ENCODE results near the gene NLRP10. TPM values are rescaled to one million over a fixed set of nuclear protein-coding genes. Genes with fewer than 3 reads are reported as not detected.

Gene NLRP10
- total and polyA plus RNA-seq, 7 donors: not detected

DNA sequence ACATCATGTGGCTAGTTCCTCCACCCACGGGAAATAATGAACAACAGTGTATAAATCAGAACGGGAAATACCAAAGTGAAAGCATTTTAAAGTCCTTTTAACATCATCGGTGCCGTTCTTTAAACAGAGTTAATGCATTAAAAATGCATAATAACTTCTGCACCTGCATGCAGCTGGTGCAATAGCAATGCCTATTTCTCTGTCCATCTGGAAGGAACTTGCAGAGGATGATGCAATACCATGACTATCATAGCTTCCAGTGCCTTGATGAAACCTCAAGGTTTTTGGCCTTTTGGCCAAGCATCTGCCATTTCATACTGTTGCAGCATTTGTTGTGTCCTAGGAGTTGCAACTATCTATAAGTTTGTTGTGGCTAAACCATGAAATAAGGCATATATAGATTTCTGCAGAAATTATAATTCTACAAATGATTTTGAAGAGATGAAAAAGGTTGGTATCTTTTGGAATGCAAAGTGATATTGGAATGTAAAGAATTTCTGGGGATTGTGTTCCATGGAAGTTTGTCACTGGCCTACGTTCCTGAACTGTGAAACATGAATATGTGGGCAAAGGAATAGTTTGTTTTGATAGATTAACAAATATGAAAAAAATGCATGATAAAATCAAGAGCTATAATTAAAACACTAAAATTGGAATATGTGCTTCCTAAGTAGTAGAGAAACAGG is 12.1 kb upstream of the NLRP10 start:
- intact Hi-C loops (cut with DNase I): no loop called here
- Histone ChIP-seq H3K4me3 (no peak overlapping the region), H3K27me3 (ENCODE audit: insufficient read depth in 3 of 3, low read length in 2 of 3) (peaks cover 0 to 2% (median 0%) of the 10 kb centered on the region in 3 donors), H3K27ac (no peak overlapping the region), H3K36me3 (ENCODE audit: insufficient read depth in 1 of 2, low read depth in 1 of 2) (no peaks in the 10 kb centered on the region), H3K4me1 (no peaks in the 10 kb centered on the region), H3K9me3 (no peaks in the 10 kb centered on the region)
- no peak for DNase-seq
- WGBS, 3 donors: 8 to 15% (median 12%) methylated on average over 5 of the region's 5 CpGs
- TF ChIP-seq, protein P1, sequence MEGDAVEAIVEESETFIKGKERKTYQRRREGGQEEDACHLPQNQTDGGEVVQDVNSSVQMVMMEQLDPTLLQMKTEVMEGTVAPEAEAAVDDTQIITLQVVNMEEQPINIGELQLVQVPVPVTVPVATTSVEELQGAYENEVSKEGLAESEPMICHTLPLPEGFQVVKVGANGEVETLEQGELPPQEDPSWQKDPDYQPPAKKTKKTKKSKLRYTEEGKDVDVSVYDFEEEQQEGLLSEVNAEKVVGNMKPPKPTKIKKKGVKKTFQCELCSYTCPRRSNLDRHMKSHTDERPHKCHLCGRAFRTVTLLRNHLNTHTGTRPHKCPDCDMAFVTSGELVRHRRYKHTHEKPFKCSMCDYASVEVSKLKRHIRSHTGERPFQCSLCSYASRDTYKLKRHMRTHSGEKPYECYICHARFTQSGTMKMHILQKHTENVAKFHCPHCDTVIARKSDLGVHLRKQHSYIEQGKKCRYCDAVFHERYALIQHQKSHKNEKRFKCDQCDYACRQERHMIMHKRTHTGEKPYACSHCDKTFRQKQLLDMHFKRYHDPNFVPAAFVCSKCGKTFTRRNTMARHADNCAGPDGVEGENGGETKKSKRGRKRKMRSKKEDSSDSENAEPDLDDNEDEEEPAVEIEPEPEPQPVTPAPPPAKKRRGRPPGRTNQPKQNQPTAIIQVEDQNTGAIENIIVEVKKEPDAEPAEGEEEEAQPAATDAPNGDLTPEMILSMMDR (IDR thresholded peaks at IDR 0.05): no peak
- no peak for ATAC-seq

DNA sequence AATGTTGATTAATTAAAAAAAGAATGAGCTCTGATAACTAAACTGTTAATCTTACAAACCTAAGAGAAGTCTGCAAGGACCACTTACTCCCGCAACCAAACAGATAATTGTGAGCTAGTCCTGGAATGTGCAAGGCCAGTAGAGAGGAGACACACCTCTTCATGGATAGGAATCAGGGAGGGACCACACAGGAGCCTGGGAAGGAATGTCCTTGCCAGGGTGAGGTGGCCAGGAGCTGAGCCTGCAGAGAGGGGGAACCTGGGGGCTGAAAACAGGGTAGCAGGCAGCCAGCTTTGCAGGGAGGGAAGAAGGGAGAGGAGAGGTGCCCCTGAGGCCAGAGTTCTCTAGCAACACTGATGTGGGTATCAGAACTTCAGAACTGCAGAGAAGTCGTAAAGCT is 9.4 kb upstream of the NLRP10 start:
- no peaks in the 10 kb centered on the region for H3K36me3 ChIP-seq (ENCODE audit: insufficient read depth in 1 of 2, low read depth in 1 of 2)
- intact Hi-C loops (cut with DNase I): no loop called here
- no peaks in the 10 kb centered on the region for H3K9me3 ChIP-seq
- 80 to 98% (median 81%) methylated on average over 2 of the region's 2 CpGs for WGBS, 3 donors
- H3K27ac ChIP-seq: no peak overlapping the region
- peaks cover 0 to 2% (median 0%) of the 10 kb centered on the region in 3 donors for H3K27me3 ChIP-seq (ENCODE audit: insufficient read depth in 3 of 3, low read length in 2 of 3)
- no peak for DNase-seq
- ATAC-seq: no peak
- TF ChIP-seq, protein P1 (IDR thresholded peaks at IDR 0.05): no peak
- no peak overlapping the region for H3K4me3 ChIP-seq
- H3K4me1 ChIP-seq: no peaks in the 10 kb centered on the region

DNA sequence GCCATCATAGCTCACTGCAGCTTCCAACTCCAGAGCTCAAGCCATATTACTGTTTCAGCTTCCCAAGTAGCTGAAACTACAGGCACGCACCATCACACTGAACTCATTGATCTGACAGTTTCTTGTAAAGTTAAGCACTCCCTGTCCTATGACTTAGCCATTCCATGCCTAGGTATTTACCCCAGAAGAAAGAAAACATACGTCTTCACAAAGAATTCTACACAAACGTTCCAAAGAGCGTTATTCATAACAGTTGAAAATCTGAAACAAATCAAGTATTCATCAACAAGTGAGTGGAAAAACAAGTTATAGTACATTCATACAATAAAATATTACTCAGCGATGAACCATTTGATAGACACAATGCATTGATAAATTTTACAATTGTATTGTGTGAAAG is 7.8 kb upstream of the NLRP10 start:
- Histone ChIP-seq H3K36me3 (ENCODE audit: insufficient read depth in 1 of 2, low read depth in 1 of 2) (no peaks in the 10 kb centered on the region), H3K9me3 (no peaks in the 10 kb centered on the region), H3K27ac (no peak overlapping the region), H3K4me1 (no peaks in the 10 kb centered on the region), H3K4me3 (no peak overlapping the region), H3K27me3 (ENCODE audit: insufficient read depth in 3 of 3, low read length in 2 of 3) (peaks cover 0 to 2% (median 0%) of the 10 kb centered on the region in 3 donors)
- ATAC-seq (no peak), DNase-seq (no peak)
- TF ChIP-seq, protein P1 (IDR thresholded peaks at IDR 0.05): no peak
- intact Hi-C loops (cut with DNase I): no loop called here
- WGBS, 3 donors: 86 to 88% (median 87%) methylated on average over 5 of the region's 5 CpGs

DNA sequence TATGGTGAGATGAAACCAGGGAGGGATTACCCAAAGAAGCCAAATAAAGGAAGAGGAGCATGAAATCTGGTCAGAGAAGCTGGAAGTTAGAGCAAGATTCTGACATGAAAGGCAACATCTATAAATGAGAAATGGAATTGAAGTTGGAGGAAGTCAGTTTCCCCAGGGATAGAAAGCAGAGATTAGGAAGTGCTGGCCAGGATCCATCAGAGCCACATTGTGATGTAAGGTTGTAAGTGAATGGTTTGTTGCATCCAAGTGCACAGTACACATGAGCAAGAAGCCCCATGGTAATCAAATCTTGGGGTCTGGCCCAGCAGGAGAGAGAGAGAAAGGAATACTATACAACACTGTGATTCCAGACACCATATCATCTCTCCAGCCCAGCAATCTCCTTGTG is 6.6 kb upstream of the NLRP10 start:
- no peaks in the 10 kb centered on the region for H3K36me3 ChIP-seq (ENCODE audit: insufficient read depth in 1 of 2, low read depth in 1 of 2)
- no peak for ATAC-seq
- DNase-seq: no peak
- no peak overlapping the region for H3K4me3 ChIP-seq
- no peak overlapping the region for H3K27ac ChIP-seq
- intact Hi-C loops (cut with DNase I): no loop called here
- TF ChIP-seq, protein P1 (IDR thresholded peaks at IDR 0.05): no peak
- H3K27me3 ChIP-seq (ENCODE audit: insufficient read depth in 3 of 3, low read length in 2 of 3): peaks cover 0 to 2% (median 2%) of the 10 kb centered on the region in 3 donors
- H3K4me1 ChIP-seq: no peaks in the 10 kb centered on the region
- no peaks in the 10 kb centered on the region for H3K9me3 ChIP-seq
